ENCODE measurements around the gene RGMB.

GRCh38 chr5:98786191-98786853 is 12.9 kb downstream of the RGMB start:
- no peak for TF ChIP-seq POLR2A (IDR thresholded peaks at IDR 0.05)
- no peak for TF ChIP-seq CTCF (IDR thresholded peaks at IDR 0.05)
